ENCODE measurements around the gene RBMXL3. TPM values are rescaled to one million over a fixed set of nuclear protein-coding genes. Genes with fewer than 3 reads are reported as not detected.

Gene RBMXL3
- total and polyA plus RNA-seq, 9 donors = not detected

GRCh38 chrX:115229337-115230003 is 40.3 kb downstream of the RBMXL3 start:
- intact Hi-C loops (cut with DNase I) = no loop called here
- Histone ChIP-seq H3K27ac (no peak overlapping the region), H3K4me1 (ENCODE audit: insufficient read depth) (no peaks in the 10 kb centered on the region), H3K4me3 (no peak overlapping the region), H3K36me3 (no peaks in the 10 kb centered on the region), H3K27me3 (no peaks in the 10 kb centered on the region), H3K9me3 (no peaks in the 10 kb centered on the region)
- no peak for TF ChIP-seq EP300 (IDR thresholded peaks at IDR 0.05)
- no peak for TF ChIP-seq POLR2A (IDR thresholded peaks at IDR 0.05)
- TF ChIP-seq CTCF (IDR thresholded peaks at IDR 0.05) = no peak
- no peak for DNase-seq
- WGBS, 3 donors = 28 to 36% (median 31%) methylated on average over 4 of the region's 4 CpGs

GRCh38 chrX:115232933-115233496 is 43.8 kb downstream of the RBMXL3 start:
- Histone ChIP-seq H3K4me1 (ENCODE audit: insufficient read depth) (no peaks in the 10 kb centered on the region), H3K36me3 (no peaks in the 10 kb centered on the region), H3K4me3 (peak overlapping the region; percentile 49), H3K9me3 (no peaks in the 10 kb centered on the region), H3K27ac (peak overlapping the region; percentile 61 to 62), H3K27me3 (no peaks in the 10 kb centered on the region)
- intact Hi-C loops (cut with DNase I) = no loop called here
- DNase-seq = no peak
- TF ChIP-seq CTCF (IDR thresholded peaks at IDR 0.05) = no peak
- no peak for TF ChIP-seq EP300 (IDR thresholded peaks at IDR 0.05)
- no peak for TF ChIP-seq POLR2A (IDR thresholded peaks at IDR 0.05)
- WGBS, 3 donors = 19 to 26% (median 21%) methylated on average over 6 of the region's 6 CpGs

GRCh38 chrX:115233497-115234455 is 44.6 kb downstream of the RBMXL3 start, which contains the start of gene LRCH2:
TSS of gene LRCH2 (minus strand) at chrX:115234096. CDS start at chrX:115234041, 55 bp downstream.
- Histone ChIP-seq H3K36me3 (no peaks in the 10 kb centered on the region), H3K27me3 (no peaks in the 10 kb centered on the region), H3K9me3 (no peaks in the 10 kb centered on the region), H3K4me3 (peak within 1 kb of the TSS; percentile 49), H3K4me1 (ENCODE audit: insufficient read depth) (no peaks in the 10 kb centered on the region), H3K27ac (peak within 1 kb of the TSS; percentile 61 to 62)
- intact Hi-C loops (cut with DNase I) = no loop called here
- DNase-seq = peak; percentile 50 to 66 (median 61)
- TF ChIP-seq EP300 (IDR thresholded peaks at IDR 0.05) (no peak), POLR2A (IDR thresholded peaks at IDR 0.05) (no peak), CTCF (IDR thresholded peaks at IDR 0.05) (no peak)
- 8 to 20% (median 12%) methylated on average over 52 to 59 of the region's 59 CpGs for WGBS, 3 donors

- intact Hi-C loops (cut with DNase I) = no loop called here
- H3K27me3 ChIP-seq = no peaks in the 10 kb centered on the region
These were observed 45.3 kb downstream of the RBMXL3 start for GRCh38 chrX:115234461-115234860.

More at GRCh38 chrX:115234461-115234860, 45.3 kb downstream of the RBMXL3 start:
- WGBS, 3 donors = 15 to 17% (median 17%) methylated on average over 3 of the region's 3 CpGs
- TF ChIP-seq CTCF (IDR thresholded peaks at IDR 0.05) (no peak), POLR2A (IDR thresholded peaks at IDR 0.05) (no peak), EP300 (IDR thresholded peaks at IDR 0.05) (no peak)
- no peaks in the 10 kb centered on the region for H3K36me3 ChIP-seq
- H3K4me1 ChIP-seq (ENCODE audit: insufficient read depth) = no peaks in the 10 kb centered on the region
- peak overlapping the region; percentile 49 for H3K4me3 ChIP-seq
- DNase-seq = no peak
- no peak overlapping the region for H3K27ac ChIP-seq
- H3K9me3 ChIP-seq = no peaks in the 10 kb centered on the region

Measured in ovary (tissue), 9 donors.